CD14-positive monocyte (primary cell): ENCODE results near the gene LAMB3. TPM values are rescaled to one million over a fixed set of nuclear protein-coding genes. Genes with fewer than 3 reads are reported as not detected.

Experiments
- DNase-seq, 3 donors: peaks; one replicate each; pipeline ENCODE4 v3.0.0-alpha.2; 2011 to 2022
- H2AFZ ChIP-seq: 2 replicates; pipeline ENCODE4 v1.6.0; 2012; ENCODE audit warnings: mild to moderate bottlenecking, low read depth, low read length, inconsistent platforms; ENCODE audit not compliant: insufficient read depth, poor library complexity, severe bottlenecking
- H3K27ac ChIP-seq, 2 donors: 1 replicate in 1 of 2; 2 replicates in 1 of 2; pipeline ENCODE4 v1.5.1; 2012 to 2013; ENCODE audit warnings: low read length in 2 of 2, control low read depth in 1 of 2, inconsistent platforms in 1 of 2, low read depth in 1 of 2, mild to moderate bottlenecking in 1 of 2
- H3K27me3 ChIP-seq, 2 donors: one replicate each; pipeline versions ENCODE4 v1.6.0 to v1.6.1; 2011 to 2013; ENCODE audit warnings: low read length in 2 of 2; ENCODE audit not compliant: control insufficient read depth in 2 of 2, insufficient read depth in 2 of 2
- H3K36me3 ChIP-seq, 2 donors: replicated peaks in 1 of 2; 1 replicate in 1 of 2; 2 replicates in 1 of 2; pipeline versions ENCODE4 v1.5.1 to v1.6.1; 2012 to 2013; ENCODE audit warnings: low read length in 2 of 2, control low read depth in 1 of 2, inconsistent platforms in 1 of 2, mild to moderate bottlenecking in 1 of 2; ENCODE audit not compliant: insufficient read depth in 2 of 2, control insufficient read depth in 1 of 2
- H3K4me1 ChIP-seq, 2 donors: 1 replicate in 1 of 2; 2 replicates in 1 of 2; pipeline versions ENCODE4 v1.5.1 to v1.6.1; 2012 to 2013; ENCODE audit warnings: low read length in 2 of 2, control low read depth in 1 of 2, inconsistent platforms in 1 of 2, mild to moderate bottlenecking in 1 of 2, moderate library complexity in 1 of 2; ENCODE audit not compliant: insufficient read depth in 2 of 2, control insufficient read depth in 1 of 2
- H3K4me2 ChIP-seq: replicated peaks from 2 replicates; pipeline ENCODE3; 2012; ENCODE audit warnings: low read length, moderate library complexity, mild to moderate bottlenecking; ENCODE audit not compliant: poor library complexity, severe bottlenecking; ENCODE audit errors: extremely low read depth
- H3K4me3 ChIP-seq, 3 experiments: fragments of 200-600 bp in 1 of 3; sonication (generic) in 1 of 3; replicated peaks in 1 of 3; 1 replicate in 2 of 3; 2 replicates in 1 of 3; pipeline ENCODE4 v1.5.1; 2011 to 2013; ENCODE audit warnings: low read length in 3 of 3, mild to moderate bottlenecking in 3 of 3, control low read depth in 2 of 3, low read depth in 2 of 3, inconsistent platforms in 1 of 3, moderate library complexity in 1 of 3
- H3K79me2 ChIP-seq: 2 replicates; pipeline ENCODE4 v1.6.0; 2012; ENCODE audit warnings: mild to moderate bottlenecking, control low read depth, inconsistent platforms, low read length, moderate library complexity; ENCODE audit not compliant: insufficient read depth
- H3K9ac ChIP-seq: 2 replicates; pipeline ENCODE4 v1.6.0; 2017; ENCODE audit warnings: low read length, mild to moderate bottlenecking; ENCODE audit not compliant: insufficient read depth, poor library complexity, severe bottlenecking
- H3K9me3 ChIP-seq, 2 donors: replicated peaks in 1 of 2; 1 replicate in 1 of 2; 2 replicates in 1 of 2; pipeline versions ENCODE4 v1.5.1 to v1.6.1; 2012 to 2013; ENCODE audit warnings: low read length in 2 of 2, control low read depth in 1 of 2; ENCODE audit not compliant: control insufficient read depth in 1 of 2, insufficient read depth in 1 of 2
- H4K20me1 ChIP-seq: 2 replicates; pipeline ENCODE4 v1.6.0; 2012; ENCODE audit warnings: mild to moderate bottlenecking, low read length, control low read depth, moderate library complexity; ENCODE audit not compliant: insufficient read depth
- H3K27ac Mint-ChIP-seq, 7 donors: one replicate each; pipeline ENCODE4 v1.8.0; 2020; ENCODE audit warnings: mild to moderate bottlenecking in 7 of 7, mixed read lengths in 7 of 7, moderate library complexity in 6 of 7, inconsistent platforms in 2 of 7
- H3K27me3 Mint-ChIP-seq, 3 donors: one replicate each; pipeline ENCODE4 v1.8.0; 2021 to 2022; ENCODE audit warnings: low read depth in 3 of 3, mild to moderate bottlenecking in 3 of 3, mixed read lengths in 3 of 3, moderate library complexity in 3 of 3, inconsistent platforms in 1 of 3
- H3K36me3 Mint-ChIP-seq, 2 donors: one replicate each; pipeline ENCODE4 v1.8.0; 2020; ENCODE audit warnings: mixed read lengths in 2 of 2, inconsistent platforms in 1 of 2, mild to moderate bottlenecking in 1 of 2
- H3K4me1 Mint-ChIP-seq: one replicate; pipeline ENCODE4 v1.8.0; 2020; ENCODE audit warnings: mild to moderate bottlenecking, mixed read lengths
- H3K4me3 Mint-ChIP-seq, 2 donors: one replicate each; pipeline ENCODE4 v1.8.0; 2020; ENCODE audit warnings: mild to moderate bottlenecking in 2 of 2, mixed read lengths in 2 of 2, moderate library complexity in 1 of 2
- H3K9me3 Mint-ChIP-seq, 7 donors: one replicate each; pipeline ENCODE4 v1.8.0; 2020 to 2022; ENCODE audit warnings: mixed read lengths in 7 of 7, mild to moderate bottlenecking in 6 of 7, moderate library complexity in 6 of 7, inconsistent platforms in 2 of 7
- WGBS: methylation state at CpG from one replicate; pipeline ENCODE4 v1.1.5; 2013; ENCODE audit warnings: missing lambda C conversion rate; ENCODE audit not compliant: insufficient coverage; 5-methylcytosine and 5-hydroxymethylcytosine counted together
- intact Hi-C, 2 donors: fragments of 100-400 bp; cut with micrococcal nuclease; formaldehyde crosslinking; loops; one replicate each; pipeline versions ENCODE4 v1.15.0 to v1.15.1; 2023
- polyA plus RNA-seq, 3 donors: library from polyadenylated mRNA; depleted of rRNA in 1 of 3; unstranded in 2 of 3; stranded (reverse) in 1 of 3; fragments of 300-500 nt in 2 of 3; fragments of >200 nt in 1 of 3; fragmentation: Illumina TruSeq in 2 of 3; gene quantifications; 1 replicate in 2 of 3; 2 replicates in 1 of 3; pipeline ENCODE4 v1.2.3, GENCODE V29; 2012 to 2021
- TF ChIP-seq, protein P1 (sequence below): fragments of 200-600 bp; IDR thresholded peaks from one replicate; pipeline ENCODE4 v1.8.0; 2022; ENCODE audit warnings: antibody characterized with exemption, mild to moderate bottlenecking

The LAMB3 gene
- polyA plus RNA-seq, 3 donors = 0.29 to 0.67 (median 0.30) TPM

- Mint-ChIP-seq H3K9me3 (peaks cover 0 to 2% (median 0%) of the 10 kb centered on the region in 7 donors), H3K36me3 (no peaks in the 10 kb centered on the region), H3K27me3 (peaks cover 11 to 22% (median 13%) of the 10 kb centered on the region in 3 donors), H3K4me3 (no peak overlapping the region), H3K27ac (no peak overlapping the region), H3K4me1 (peaks cover 2% of the 10 kb centered on the region)
- 100% methylated on average over 1 of the region's 1 CpG for WGBS
- no peaks in the 10 kb centered on the region for H3K36me3 ChIP-seq
- no peak overlapping the region for H3K4me2 ChIP-seq
- TF ChIP-seq, protein P1, sequence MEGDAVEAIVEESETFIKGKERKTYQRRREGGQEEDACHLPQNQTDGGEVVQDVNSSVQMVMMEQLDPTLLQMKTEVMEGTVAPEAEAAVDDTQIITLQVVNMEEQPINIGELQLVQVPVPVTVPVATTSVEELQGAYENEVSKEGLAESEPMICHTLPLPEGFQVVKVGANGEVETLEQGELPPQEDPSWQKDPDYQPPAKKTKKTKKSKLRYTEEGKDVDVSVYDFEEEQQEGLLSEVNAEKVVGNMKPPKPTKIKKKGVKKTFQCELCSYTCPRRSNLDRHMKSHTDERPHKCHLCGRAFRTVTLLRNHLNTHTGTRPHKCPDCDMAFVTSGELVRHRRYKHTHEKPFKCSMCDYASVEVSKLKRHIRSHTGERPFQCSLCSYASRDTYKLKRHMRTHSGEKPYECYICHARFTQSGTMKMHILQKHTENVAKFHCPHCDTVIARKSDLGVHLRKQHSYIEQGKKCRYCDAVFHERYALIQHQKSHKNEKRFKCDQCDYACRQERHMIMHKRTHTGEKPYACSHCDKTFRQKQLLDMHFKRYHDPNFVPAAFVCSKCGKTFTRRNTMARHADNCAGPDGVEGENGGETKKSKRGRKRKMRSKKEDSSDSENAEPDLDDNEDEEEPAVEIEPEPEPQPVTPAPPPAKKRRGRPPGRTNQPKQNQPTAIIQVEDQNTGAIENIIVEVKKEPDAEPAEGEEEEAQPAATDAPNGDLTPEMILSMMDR = no peak
- no peak for DNase-seq
- no peak overlapping the region for H3K27ac ChIP-seq
- H4K20me1 ChIP-seq = no peaks in the 10 kb centered on the region
- H3K4me3 ChIP-seq = no peak overlapping the region
- peaks cover 13 to 18% of the 10 kb centered on the region in 2 donors for H3K27me3 ChIP-seq
- no peaks in the 10 kb centered on the region for H3K4me1 ChIP-seq
- no peak overlapping the region for H2AFZ ChIP-seq
- intact Hi-C loops = loop anchor here in 1 of 2 donors (10.0 kb wide), 1 partner anchor 94 kb away; no protein-coding TSS in a partner anchor
- H3K9ac ChIP-seq = no peak overlapping the region
- no peaks in the 10 kb centered on the region for H3K79me2 ChIP-seq
- no peaks in the 10 kb centered on the region for H3K9me3 ChIP-seq
These were observed 51.7 kb downstream of the LAMB3 start for GRCh38 chr1:209600541-209600940.

GRCh38 chr1:209598227-209598626, 54.0 kb downstream of the LAMB3 start:
- no peaks in the 10 kb centered on the region for H3K36me3 ChIP-seq
- Mint-ChIP-seq H3K36me3 (no peaks in the 10 kb centered on the region), H3K9me3 (peaks cover 0 to 2% (median 0%) of the 10 kb centered on the region in 7 donors), H3K27me3 (peaks cover 15 to 32% (median 23%) of the 10 kb centered on the region in 3 donors), H3K4me1 (peaks cover 2% of the 10 kb centered on the region), H3K27ac (no peak overlapping the region), H3K4me3 (no peak overlapping the region)
- no peak overlapping the region for H2AFZ ChIP-seq
- TF ChIP-seq, protein P1 = no peak
- no peak overlapping the region for H3K4me2 ChIP-seq
- no peak overlapping the region for H3K9ac ChIP-seq
- WGBS = 100% methylated on average over 1 of the region's 1 CpG
- no peaks in the 10 kb centered on the region for H3K9me3 ChIP-seq
- H3K27me3 ChIP-seq = peaks cover 13 to 19% of the 10 kb centered on the region in 2 donors
- no peak for DNase-seq
- no peak overlapping the region for H3K27ac ChIP-seq
- H3K4me1 ChIP-seq = no peaks in the 10 kb centered on the region
- no peak overlapping the region for H3K4me3 ChIP-seq
- no peaks in the 10 kb centered on the region for H4K20me1 ChIP-seq
- no peaks in the 10 kb centered on the region for H3K79me2 ChIP-seq
- intact Hi-C loops = no loop called here
